HG02870 (cell line): ENCODE results near the gene ZC3H12A.
"Not testable (repeated sequence)": the region's sequence is repeated elsewhere in the genome, so short reads cannot be mapped to it uniquely, and the experiment has no call there.

Experiments
- ATAC-seq: cut with Tn5 transposase; IDR thresholded peaks from one replicate; pipeline ENCODE4 v1.9.1; 2021; ENCODE audit warnings: mild to moderate bottlenecking, moderate library complexity; ENCODE audit not compliant: unreplicated experiment

The ZC3H12A gene

GRCh38 chr1:37498872-37499617 lies 24.7 kb downstream of the ZC3H12A start:
- no peak for ATAC-seq

GRCh38 chr1:37501661-37502060 lies 27.3 kb downstream of the ZC3H12A start:
- ATAC-seq: no peak

GRCh38 chr1:37502104-37502503 lies 27.7 kb downstream of the ZC3H12A start:
- ATAC-seq: no peak

- ATAC-seq: not testable (repeated sequence)
Observed at GRCh38 chr1:37502791-37503190, 28.4 kb downstream of the ZC3H12A start.

- no peak for ATAC-seq
Observed at GRCh38 chr1:37506740-37507139, 32.4 kb downstream of the ZC3H12A start.

- no peak for ATAC-seq
Observed at GRCh38 chr1:37509181-37509580, 34.8 kb downstream of the ZC3H12A start.

- peak; percentile 26 for ATAC-seq
Observed at GRCh38 chr1:37513795-37514349, 39.5 kb downstream of the ZC3H12A start.

GRCh38 chr1:37514350-37515184 lies 40.2 kb downstream of the ZC3H12A start, which contains the start of gene MEAF6:
Gene MEAF6, minus strand, starts transcription at chr1:37514766. Its CDS starts 20 bp downstream, at chr1:37514746.
- peak; percentile 79 for ATAC-seq

- ATAC-seq: no peak
Observed at GRCh38 chr1:37515185-37516034, 41.0 kb downstream of the ZC3H12A start.

- ATAC-seq: no peak
Observed at GRCh38 chr1:37517569-37517968, 43.2 kb downstream of the ZC3H12A start.

- ATAC-seq: not testable (repeated sequence)
Observed at GRCh38 chr1:37518241-37518640, 43.9 kb downstream of the ZC3H12A start.

GRCh38 chr1:37518929-37519328 lies 44.5 kb downstream of the ZC3H12A start:
- ATAC-seq: not testable (repeated sequence)

GRCh38 chr1:37519613-37520012 lies 45.2 kb downstream of the ZC3H12A start:
- ATAC-seq: no peak

- not testable (repeated sequence) for ATAC-seq
Observed at GRCh38 chr1:37529888-37530287, 55.5 kb downstream of the ZC3H12A start.

GRCh38 chr1:37532418-37533156 lies 58.2 kb downstream of the ZC3H12A start:
- not testable (repeated sequence) for ATAC-seq

GRCh38 chr1:37533317-37534093 lies 59.1 kb downstream of the ZC3H12A start:
- no peak for ATAC-seq
